KBM-7 (cell line): ENCODE data around the gene GRM5.
"Not testable (repeated sequence)": the region's sequence is repeated elsewhere in the genome, so short reads cannot be mapped to it uniquely, and the experiment has no call there.

Source experiments
- DNase-seq: peaks from one replicate; pipeline ENCODE4 v3.0.0-alpha.2; 2015
- in situ Hi-C: fragments of 300-500 bp; cut with MboI; formaldehyde crosslinking; loops from 2 replicates; pipeline ENCODE4 v1.14.3; 2020; ENCODE audit warnings: low sequenced_read_pairs, low pct_unique_long_range_greater_than_20kb, mixed read lengths

Gene GRM5

DNA sequence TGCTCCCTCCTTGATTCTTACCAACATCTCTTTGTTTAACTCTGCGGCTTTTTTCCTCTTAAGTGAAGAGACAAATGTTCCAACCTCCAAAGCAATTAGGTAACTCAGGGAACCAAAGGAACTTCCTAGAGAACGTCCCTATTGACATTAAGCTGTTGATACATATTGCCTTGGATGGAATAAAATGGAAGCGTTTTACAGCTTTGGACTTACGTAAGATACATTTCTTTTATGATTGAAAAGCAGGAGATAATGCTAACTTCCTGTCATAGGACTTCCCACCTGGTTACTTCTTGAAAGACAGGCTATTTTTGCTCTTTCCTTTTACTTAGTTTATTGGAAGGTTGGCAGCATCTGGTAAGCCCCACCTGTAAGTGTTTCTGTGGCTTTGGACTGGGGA is 482.5 kb downstream of the GRM5 start:
- DNase-seq = no peak
- in situ Hi-C loops = no loop called here

DNA sequence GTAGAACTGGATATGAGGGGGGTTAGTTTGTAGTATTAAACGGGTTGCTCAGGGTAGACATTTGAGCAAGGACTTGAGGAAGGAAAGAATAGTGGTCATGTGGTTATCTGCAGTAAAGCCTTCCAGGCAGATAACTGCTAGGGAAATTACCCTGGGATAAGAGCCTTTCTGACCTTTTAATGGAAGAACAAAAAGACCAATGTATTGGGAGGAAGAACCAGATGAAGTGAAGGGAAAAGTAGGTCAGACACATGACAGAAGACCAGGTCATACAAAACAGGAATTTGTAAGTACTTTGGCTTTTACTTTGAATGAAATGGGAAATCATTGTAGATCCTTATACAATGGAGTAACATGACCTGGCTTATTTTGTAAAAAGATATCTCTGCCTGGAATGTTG is 486.3 kb downstream of the GRM5 start:
- DNase-seq = no peak
- in situ Hi-C loops = no loop called here

DNA sequence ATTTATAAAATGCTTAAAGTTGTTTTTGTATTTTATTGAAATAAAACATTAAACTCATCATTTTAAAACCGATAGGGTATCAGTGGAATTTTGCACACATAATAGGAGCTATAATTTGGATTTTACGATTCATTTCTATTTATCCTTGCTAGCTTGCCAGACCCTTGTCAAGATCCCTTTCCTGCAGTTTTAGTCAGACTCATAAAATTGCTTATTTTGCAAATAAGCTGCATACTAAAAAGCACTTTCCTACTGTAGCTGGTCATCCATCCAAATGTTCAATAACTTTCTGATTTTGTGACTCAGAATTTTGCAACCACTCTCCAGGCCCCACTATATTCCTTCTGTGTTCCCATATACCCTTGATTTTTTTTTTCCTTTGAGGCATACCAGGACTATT is 489.0 kb downstream of the GRM5 start:
- DNase-seq = no peak
- in situ Hi-C loops = no loop called here

DNA sequence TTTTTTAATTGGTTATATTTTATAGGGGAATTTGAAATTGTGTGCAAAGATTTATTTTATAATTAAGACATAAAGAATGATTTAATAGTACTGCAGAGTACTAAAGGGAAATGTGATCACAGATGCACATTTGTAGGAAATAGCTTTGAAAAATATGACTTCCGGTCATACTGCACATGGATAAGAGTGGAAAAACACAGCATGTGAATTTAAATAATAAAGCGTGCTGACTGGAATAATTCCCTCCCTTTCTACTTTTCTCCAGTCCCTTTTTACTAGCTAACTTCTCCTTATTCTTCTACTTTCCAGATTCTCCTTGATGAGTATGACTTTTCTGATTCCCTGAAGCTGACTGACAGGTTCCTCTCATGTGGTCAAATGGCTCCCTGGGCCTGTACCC is 489.9 kb downstream of the GRM5 start:
- in situ Hi-C loops = no loop called here

DNA sequence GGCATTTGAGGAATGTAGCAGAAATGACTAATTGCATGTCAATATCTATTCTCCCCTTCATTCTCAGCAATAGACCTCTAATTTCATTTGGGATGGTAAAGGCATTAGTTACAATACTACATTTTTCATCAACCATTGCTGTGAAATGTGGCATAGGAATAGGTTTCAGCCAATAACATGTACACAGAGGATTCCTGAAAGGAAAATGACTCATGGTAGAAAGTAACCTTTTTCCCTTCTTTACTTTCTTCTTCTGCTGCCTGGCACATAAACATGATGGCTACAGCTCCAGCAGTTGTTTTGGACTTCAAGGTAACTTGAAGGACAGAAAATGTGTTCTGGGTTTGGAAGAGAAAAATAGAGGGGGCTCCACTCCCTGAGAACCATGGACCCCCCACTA is 496.4 kb downstream of the GRM5 start:
- no peak for DNase-seq
- in situ Hi-C loops = no loop called here

More for the DNA sequence above, 489.9 kb downstream of the GRM5 start:
- no peak for DNase-seq

DNA sequence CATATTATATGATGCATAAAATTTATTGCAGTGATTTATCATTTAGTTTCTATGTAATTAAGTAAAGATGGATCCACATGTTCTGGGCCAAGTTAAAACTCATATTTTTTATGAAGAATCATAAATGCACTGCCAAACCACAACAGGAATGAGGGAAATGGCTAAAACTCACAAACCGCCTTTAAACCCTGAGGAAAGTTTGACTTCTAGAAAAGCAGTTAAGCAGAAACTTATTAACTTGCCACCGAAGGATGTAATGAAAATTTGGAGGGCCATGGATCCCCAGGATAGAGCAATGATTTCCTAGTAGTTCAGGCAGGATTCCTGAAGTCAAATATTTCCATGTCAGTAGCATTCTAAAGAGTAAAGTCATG is 510.0 kb downstream of the GRM5 start:
- in situ Hi-C loops = no loop called here
- no peak for DNase-seq

DNA sequence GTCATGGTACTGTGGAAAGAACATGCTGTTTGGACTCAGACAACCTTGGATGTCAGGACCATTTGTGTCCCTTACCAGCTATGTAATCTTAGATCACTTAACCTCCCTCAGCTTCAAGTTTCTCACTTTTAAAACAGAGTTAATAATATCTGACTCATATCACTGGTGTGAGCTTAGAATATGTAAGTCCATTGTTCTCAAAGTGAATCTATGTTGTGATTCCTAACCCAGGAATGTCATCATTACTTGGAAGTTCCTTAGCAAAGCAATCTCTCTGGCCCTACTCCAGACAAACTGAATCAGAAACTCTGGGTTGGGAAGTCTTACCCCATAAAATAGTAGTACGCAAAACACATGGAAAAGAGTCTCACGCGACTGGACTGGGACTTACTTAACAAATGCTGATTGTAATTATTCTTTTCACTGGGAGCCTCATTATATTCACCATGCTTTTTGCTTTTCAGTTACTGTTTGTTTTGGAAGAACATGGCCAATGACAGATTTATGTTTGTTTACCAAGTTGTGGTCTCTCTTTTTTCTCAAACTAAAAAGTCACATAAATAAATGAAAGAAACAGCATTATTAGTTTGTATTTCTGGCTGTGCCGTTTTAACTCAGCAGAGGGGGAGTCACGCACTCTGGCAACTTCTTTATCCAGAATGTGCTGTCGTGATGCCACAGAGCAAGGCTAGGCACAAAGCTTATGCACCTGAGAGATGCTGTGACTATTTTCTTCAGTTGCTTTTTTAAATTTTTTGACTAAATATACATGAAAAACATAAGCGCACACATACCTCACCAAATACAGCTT is 510.6 kb downstream of the GRM5 start:
- no peak for DNase-seq
- in situ Hi-C loops = no loop called here

DNA sequence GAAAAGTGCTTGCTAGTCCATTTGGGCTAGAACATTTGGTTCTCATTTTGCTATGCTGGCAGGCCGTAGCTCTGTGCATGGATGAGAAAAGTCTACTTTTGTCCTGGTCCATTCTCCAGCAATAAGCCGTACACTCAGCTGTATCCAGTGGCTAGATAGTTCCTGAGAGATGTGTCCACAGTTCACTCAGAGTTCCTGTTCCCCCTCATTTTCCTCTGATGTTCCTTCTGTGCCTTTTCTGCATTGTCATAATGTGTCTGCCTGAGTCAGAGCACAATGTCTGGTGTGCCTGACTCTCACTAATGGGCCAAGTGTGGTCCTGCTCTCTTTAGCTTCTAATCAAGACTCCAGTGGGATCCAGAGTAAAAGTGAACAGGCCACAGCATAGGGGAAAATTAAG is 512.6 kb downstream of the GRM5 start:
- in situ Hi-C loops = no loop called here
- no peak for DNase-seq

DNA sequence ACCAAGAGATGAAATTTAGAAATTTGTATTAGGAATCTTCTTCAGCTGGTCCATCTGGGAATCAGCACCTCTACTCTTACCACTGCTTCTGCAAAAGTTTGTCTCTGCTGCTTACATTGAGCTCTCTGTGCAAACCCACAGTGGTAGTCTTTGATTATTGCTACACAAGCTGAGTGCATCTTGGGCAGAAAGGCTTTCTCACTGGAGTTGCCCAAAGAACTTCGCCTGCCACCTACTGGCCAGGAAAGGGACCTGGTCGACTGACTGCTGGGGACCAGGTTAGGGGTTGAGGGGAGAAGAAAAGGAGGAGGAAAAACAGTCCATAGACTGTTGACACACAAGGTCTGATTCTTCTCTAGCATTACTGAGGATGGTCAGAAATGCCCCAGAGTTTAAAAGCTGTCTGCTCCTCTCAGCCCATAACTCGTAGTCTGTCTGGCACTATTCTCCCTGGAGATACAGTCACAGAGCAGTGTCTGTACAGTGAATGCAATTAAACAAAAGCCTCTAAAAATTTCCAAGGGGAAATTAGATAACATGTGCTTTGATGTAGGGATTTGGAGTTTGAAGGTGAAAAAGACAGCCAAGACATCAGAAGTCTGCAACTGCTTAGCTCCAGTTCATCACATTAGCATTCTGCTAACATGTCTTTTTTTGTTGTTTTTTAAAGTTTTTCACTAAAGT is 513.3 kb downstream of the GRM5 start:
- peak; percentile 63 for DNase-seq
- in situ Hi-C loops = no loop called here

DNA sequence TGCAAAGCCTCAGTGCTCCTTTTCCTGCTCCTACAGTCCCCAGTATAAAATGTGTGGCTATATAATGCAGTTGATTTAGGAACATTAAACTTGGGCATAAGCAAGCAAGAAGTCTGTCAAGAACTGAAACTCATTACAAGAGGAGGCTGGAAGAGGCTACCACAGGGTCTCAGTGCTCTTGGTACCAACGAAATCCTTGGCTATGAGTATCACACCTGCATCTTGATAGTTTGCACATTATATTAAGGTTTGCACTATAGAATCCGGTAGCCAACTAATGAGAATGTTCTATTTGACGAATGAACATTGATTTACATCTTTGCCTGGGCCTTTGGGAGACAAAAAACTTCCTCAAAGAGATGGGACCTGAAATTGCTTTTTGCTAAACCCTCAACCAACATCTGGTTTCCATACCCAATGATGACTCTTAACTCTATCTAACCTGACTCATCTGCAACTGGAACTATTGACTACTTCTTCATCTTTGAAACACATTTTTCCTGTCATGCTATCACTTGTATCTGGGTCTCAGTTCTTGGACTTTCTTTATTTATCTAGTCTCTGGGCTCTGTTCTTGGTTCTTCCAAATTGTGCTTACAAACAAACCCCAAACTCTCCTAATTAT is 521.0 kb downstream of the GRM5 start:
- no peak for DNase-seq
- in situ Hi-C loops = loop anchor here (25.0 kb wide), 1 partner anchor 532 kb away; no protein-coding TSS in a partner anchor

DNA sequence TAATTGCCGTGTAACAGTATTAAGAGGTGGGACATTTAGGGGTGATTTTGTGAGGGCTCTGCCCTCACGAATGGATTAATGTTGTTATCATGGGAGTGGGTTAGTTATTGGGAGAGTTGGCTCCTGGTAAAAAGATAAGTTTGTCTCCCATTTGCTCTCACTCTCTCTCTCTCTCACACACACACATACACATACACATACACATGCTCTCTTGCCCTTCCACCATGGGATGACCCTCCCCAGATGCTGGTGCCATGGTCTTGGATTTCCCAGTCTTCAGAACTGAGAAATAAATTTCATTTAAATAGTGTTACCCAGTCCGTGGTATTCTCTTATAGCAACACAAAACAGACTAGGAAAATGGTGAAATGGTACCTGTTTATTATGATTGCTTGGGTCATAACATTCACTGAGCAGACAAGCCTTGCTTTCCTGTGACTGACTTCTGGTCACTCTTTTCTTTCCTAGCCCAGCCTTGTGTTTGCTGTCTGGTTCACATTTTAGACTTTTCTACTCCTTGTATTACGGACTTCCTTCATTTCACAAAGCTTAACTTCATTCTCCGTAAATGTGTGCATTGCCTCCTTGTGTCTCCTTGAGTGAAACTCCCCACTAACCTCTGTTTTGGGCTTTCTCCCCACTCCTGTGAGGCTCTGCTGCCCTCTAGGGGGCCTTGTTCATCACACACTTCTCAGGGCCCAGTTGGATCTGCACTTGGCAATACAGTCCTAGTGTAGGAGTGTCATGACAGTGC is 521.7 kb downstream of the GRM5 start:
- peak; percentile 93 for DNase-seq
- in situ Hi-C loops = loop anchor here (25.0 kb wide), 1 partner anchor 532 kb away; no protein-coding TSS in a partner anchor

DNA sequence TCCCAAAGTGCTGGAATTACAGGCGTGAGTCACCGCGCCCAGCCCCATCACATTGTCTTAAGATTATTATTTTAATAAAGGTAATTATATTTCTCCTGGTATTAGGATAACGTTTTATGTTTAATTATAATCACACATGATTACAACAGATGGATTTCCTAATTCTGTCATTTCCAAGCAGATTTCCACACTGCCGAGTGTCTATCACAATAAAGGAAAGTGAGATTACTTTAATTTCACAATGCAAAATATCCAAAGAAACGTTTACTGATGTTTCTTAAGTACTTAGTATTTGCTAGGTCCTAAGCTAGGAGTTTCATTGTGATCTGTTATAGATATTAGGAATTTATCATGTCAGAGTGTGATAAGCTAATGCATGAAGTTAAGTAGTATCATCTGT is 524.8 kb downstream of the GRM5 start:
- in situ Hi-C loops = loop anchor here (25.0 kb wide), 1 partner anchor 529 kb away; no protein-coding TSS in a partner anchor

DNA sequence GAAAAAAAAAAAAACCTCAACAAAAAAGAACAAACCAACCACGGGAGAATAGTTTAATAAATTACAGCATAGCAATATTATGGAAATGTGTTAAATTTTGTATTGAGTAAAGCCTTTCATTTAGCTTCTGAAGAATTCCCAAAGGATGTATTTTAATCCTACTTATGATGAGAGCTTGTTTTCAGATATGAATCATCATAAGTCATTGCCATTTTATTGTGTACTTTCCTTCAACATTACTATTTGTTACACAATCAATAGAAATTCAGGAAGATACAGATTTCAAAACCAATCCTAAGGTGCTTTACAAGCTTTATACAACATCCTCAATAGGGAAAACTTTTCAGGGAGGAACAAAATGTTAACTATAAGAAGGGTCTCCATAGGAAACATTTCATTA is 527.7 kb downstream of the GRM5 start:
- DNase-seq = no peak
- in situ Hi-C loops = loop anchor here (25.0 kb wide), 1 partner anchor 526 kb away; no protein-coding TSS in a partner anchor

More for the DNA sequence above, 524.8 kb downstream of the GRM5 start:
- DNase-seq = no peak

DNA sequence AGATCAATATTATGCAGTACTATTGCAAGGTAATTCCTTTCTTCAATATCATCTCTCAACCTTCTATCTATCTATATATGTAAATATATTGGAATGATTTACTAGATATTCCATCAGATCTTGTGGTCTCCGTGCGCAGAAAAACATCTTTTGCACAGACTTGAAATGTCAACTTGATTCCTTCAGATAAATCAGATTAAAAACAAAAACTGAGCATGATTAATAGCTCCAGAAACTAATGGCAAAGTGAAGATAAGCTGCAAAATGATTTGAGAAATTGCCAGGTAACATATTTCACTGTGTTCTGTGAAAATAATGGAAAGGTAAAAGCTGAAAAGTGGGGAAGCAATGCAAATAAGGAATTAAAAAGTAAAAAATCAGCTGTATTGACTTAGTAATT is 528.2 kb downstream of the GRM5 start:
- no peak for DNase-seq
- in situ Hi-C loops = loop anchor here (25.0 kb wide), 1 partner anchor 525 kb away; no protein-coding TSS in a partner anchor

DNA sequence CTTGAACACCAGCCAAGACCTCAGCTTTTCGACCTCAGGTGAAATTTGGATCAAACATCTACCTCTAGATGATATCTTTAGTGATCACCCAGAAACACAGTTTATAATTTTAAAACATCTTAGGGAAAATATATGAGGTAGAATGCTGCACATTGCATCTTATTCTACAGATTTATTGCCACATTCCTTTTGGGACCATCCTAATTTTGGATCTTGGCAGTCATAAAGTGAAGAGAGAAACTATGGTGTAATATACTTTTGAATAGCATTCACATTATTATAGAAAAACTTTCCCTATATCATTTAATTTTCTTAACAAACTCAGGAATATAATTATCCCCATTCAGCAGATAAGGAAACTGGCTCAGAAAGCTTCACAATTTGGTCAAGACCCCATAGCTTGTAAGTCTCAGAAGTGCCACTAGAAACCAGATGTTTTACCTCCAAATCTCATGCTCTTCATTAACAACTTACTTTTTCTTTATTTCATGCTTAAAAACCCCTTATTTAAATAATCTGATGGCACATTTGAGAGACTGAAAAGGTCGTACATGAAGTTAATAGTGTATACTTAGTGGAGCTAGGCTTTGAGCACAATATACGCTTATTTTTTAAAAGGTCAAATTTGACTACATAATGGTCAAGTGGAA is 529.0 kb downstream of the GRM5 start:
- no peak for DNase-seq
- in situ Hi-C loops = loop anchor here (25.0 kb wide), 1 partner anchor 524 kb away; no protein-coding TSS in a partner anchor

DNA sequence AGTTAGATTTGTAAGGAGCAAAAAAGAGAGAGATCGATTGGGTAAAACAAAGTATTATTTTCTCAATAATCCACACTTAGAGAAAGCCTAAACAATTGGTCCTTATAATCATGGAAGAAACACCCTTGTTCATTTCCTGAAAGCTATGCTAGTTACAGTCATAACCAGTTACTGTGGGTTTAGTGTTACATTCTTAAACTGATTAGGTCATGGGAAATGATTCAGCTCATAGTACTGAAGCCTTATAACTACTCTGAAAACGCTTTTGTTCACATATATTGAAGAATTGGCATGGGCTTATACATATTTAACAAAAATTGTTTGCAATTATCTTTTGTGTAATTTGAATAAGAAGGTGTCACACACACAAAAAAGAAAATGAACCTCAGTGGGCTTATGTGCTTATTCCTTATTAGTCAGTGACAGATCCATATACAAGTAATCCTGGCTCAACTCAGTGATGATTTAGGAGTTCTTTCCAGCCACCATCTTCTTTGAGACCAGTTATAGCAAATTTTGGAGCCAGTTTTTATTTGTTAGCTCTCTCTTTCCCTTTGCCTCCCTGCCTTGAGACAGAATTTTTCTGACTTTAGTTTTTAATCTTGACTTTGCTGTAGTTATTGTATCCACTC is 529.8 kb downstream of the GRM5 start:
- in situ Hi-C loops = loop anchor here (25.0 kb wide), 1 partner anchor 524 kb away; no protein-coding TSS in a partner anchor
- no peak for DNase-seq

DNA sequence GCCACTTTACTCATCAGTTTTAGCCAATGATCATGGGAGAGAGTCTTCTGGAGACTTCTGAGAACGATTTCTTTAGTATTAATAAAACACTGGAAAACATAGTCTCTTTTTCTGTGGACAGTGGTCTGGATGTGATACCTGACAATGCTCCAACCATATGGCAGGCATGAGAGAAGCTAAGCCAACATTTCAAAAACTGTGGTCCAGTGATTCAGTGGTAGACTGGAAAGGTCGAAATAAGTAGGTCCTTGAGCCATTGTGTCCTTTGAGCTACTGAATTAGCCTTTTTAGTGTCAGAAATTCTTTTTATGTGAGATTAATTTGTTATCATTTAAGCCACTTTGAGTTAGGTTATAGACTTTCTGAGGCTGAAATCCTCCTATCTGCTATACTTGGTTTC is 530.5 kb downstream of the GRM5 start:
- DNase-seq = no peak
- in situ Hi-C loops = loop anchor here (25.0 kb wide), 1 partner anchor 523 kb away; no protein-coding TSS in a partner anchor

DNA sequence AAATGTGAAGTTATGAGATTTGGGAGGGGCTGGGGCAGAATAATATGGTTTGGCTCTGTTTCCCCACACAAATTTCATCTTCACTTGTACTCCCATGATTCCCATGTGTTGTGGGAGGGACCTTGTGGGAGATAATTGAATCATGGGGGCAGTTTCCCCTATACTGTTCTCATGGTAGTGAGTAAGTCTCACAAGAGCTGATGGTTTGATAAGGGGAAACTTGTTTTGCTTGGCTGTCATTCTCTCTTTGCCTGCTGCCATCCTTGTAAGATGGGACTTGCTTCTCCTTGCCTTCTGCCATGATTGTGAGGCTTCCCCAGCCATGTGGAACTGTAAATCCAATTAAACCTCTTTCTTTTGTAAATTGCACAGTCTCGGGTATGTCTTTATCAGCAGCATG is 531.1 kb downstream of the GRM5 start:
- in situ Hi-C loops = loop anchor here (25.0 kb wide), 1 partner anchor 522 kb away; no protein-coding TSS in a partner anchor
- not testable (repeated sequence) for DNase-seq
